Spleen (tissue), 11 donors: Measurements from ENCODE around the gene AMMECR1L. TPM values are rescaled to one million over a fixed set of nuclear protein-coding genes. Genes with fewer than 3 reads are reported as not detected.
"Not testable (repeated sequence)": the region's sequence is repeated elsewhere in the genome, so short reads cannot be mapped to it uniquely, and the experiment has no call there.

ENCODE experiments used
- DNase-seq: peaks from one replicate; pipeline ENCODE4 v3.0.0-alpha.2; 2020
- H3K27ac ChIP-seq, 8 donors: fragments of 200-600 bp; sonication (generic) in 7 of 8; 1 replicate in 4 of 8; 2 replicates in 4 of 8; pipeline versions ENCODE4 v1.5.0 to v1.8.0; 2016 to 2021; ENCODE audit warnings: inconsistent platforms in 4 of 8, mild to moderate bottlenecking in 4 of 8, moderate library complexity in 1 of 8
- H3K27me3 ChIP-seq, 7 donors: fragments of 200-600 bp; sonication (generic) in 6 of 7; replicated peaks in 1 of 7; 1 replicate in 4 of 7; 2 replicates in 3 of 7; pipeline versions ENCODE4 v1.5.0 to v1.8.0; 2016 to 2021; ENCODE audit warnings: inconsistent platforms in 3 of 7, mild to moderate bottlenecking in 1 of 7
- H3K36me3 ChIP-seq, 6 donors: fragments of 200-600 bp; sonication (generic) in 5 of 6; 1 replicate in 4 of 6; 2 replicates in 2 of 6; pipeline versions ENCODE4 v1.5.0 to v1.8.0; 2016 to 2021; ENCODE audit warnings: inconsistent platforms in 2 of 6
- H3K4me1 ChIP-seq, 6 donors: fragments of 200-600 bp; sonication (generic) in 5 of 6; 1 replicate in 3 of 6; 2 replicates in 3 of 6; pipeline versions ENCODE4 v1.5.0 to v1.8.0; 2016 to 2021; ENCODE audit warnings: inconsistent platforms in 3 of 6
- H3K4me3 ChIP-seq, 8 donors: fragments of 200-600 bp; sonication (generic) in 7 of 8; 1 replicate in 4 of 8; 2 replicates in 4 of 8; pipeline versions ENCODE4 v1.5.0 to v1.8.0; 2016 to 2021; ENCODE audit warnings: inconsistent platforms in 4 of 8, mild to moderate bottlenecking in 4 of 8, moderate library complexity in 2 of 8
- H3K9me3 ChIP-seq, 8 donors: fragments of 200-600 bp; sonication (generic) in 7 of 8; 1 replicate in 4 of 8; 2 replicates in 4 of 8; pipeline versions ENCODE4 v1.5.0 to v1.8.0; 2016 to 2021; ENCODE audit warnings: inconsistent platforms in 4 of 8
- CTCF ChIP-seq, 11 experiments: fragments of 200-600 bp in 7 of 11; fragments of 450-650 bp in 4 of 11; sonication (generic) in 4 of 11; IDR thresholded peaks in 8 of 11; conservative IDR thresholded peaks in 3 of 11; 1 replicate in 7 of 11; 2 replicates in 4 of 11; pipeline versions ENCODE4 v1.4.0 to v1.8.0; 2016 to 2021; ENCODE audit warnings: antibody characterized with exemption in 11 of 11, inconsistent platforms in 4 of 11, mild to moderate bottlenecking in 1 of 11
- POLR2A ChIP-seq, 3 donors: fragments of 450-650 bp; IDR thresholded peaks; one replicate each; pipeline ENCODE4 v1.5.1; 2017; ENCODE audit warnings: antibody characterized with exemption in 3 of 3, mild to moderate bottlenecking in 1 of 3
- POLR2AphosphoS5 ChIP-seq, 3 donors: sonication (generic); formaldehyde crosslinking; IDR thresholded peaks; one replicate each; pipeline ENCODE4 v1.5.1; 2017; ENCODE audit warnings: antibody characterized with exemption in 3 of 3
- WGBS, 5 donors: extraction: QIAGEN DNeasy Blood & Tissue Kit in 3 of 5; methylation state at CpG; one replicate each; pipeline versions ENCODE4 v1.1.5 to v1.1.7; 2013 to 2018; 5-methylcytosine and 5-hydroxymethylcytosine counted together
- intact Hi-C: fragments of 100-400 bp; cut with DNase I; formaldehyde crosslinking; loops from one replicate; pipeline ENCODE4 v1.15.0; 2023; ENCODE audit warnings: low total_unique reads
- polyA plus RNA-seq, 3 donors: library from polyadenylated mRNA; stranded (reverse); fragments of 200-250 nt; gene quantifications; one replicate each; pipeline ENCODE4 v1.2.1, GENCODE V29; 2013
- total RNA-seq, 7 donors: library from RNA; depleted of rRNA in 3 of 7; stranded (reverse); fragments of >200 nt in 3 of 7; fragmentation: NEBNext Ultra II Directional in 4 of 7; extraction: Animal tissue kit (Norgen Biotek cat#: 25700) in 4 of 7; gene quantifications; one replicate each; pipeline versions ENCODE4 v1.1.0 to v1.2.1, GENCODE V29; 2016 to 2021
- donor health status: healthy with polysubstance abuse.
- donor health status: DM: no; HTN: no; CAD: no; lungs with moderate emphysema.
- donor health status: DM: no; HTN: no; CAD: no.
- donor health status: Bipolar disorder and iron deficiency.
- donor health status: healthy.
- donor health status: DM: no; HTN: no; CAD: no.
- donor health status: DM: yes; HTN: yes; CAD: no.

The AMMECR1L gene
- total and polyA plus RNA-seq, 10 donors, result 4.8 to 17.2 (median 13.9) TPM

DNA sequence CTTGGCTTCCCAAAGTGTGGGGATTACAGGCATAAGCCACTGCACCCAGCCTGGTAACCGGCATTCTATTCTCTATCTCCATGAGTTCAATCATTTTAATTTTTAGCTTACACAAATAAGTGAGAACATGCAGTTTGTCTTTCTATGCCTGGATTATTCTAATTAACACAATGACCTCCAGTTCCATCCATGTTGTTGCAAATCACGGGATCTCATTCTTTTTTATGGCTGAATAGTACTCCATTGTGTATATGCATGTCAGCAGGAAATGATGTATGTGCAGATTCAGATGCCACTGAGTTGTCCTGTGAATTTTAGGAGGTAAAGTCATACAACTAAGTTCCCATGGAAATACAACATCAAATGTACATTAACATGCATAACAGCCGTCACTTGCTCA, 24.7 kb upstream of the AMMECR1L start:
- no peak for TF ChIP-seq POLR2AphosphoS5 (IDR thresholded peaks at IDR 0.05)
- TF ChIP-seq POLR2A (IDR thresholded peaks at IDR 0.05), result no peak
- no peak for TF ChIP-seq CTCF (IDR thresholded peaks at IDR 0.05 in 8 of 11, conservative IDR thresholded peaks at IDR 0.05 in 3 of 11)
- H3K4me3 ChIP-seq, result no peak overlapping the region
- no peak overlapping the region for H3K27ac ChIP-seq
- intact Hi-C loops, result no loop called here
- no peaks in the 10 kb centered on the region for H3K27me3 ChIP-seq
- H3K9me3 ChIP-seq, result no peaks in the 10 kb centered on the region
- DNase-seq, result no peak
- no peaks in the 10 kb centered on the region for H3K4me1 ChIP-seq
- 91 to 98% (median 96%) methylated on average over 3 of the region's 3 CpGs for WGBS, 5 donors
- no peaks in the 10 kb centered on the region for H3K36me3 ChIP-seq

- peak; percentile 51 for DNase-seq
- H3K4me3 ChIP-seq, result no peak overlapping the region
- WGBS, 5 donors, result 69 to 84% (median 75%) methylated on average over 5 to 6 of the region's 6 CpGs
- H3K27ac ChIP-seq, result no peak overlapping the region
- H3K27me3 ChIP-seq, result no peaks in the 10 kb centered on the region
- no peaks in the 10 kb centered on the region for H3K36me3 ChIP-seq
- intact Hi-C loops, result no loop called here
- H3K9me3 ChIP-seq, result no peaks in the 10 kb centered on the region
- no peaks in the 10 kb centered on the region for H3K4me1 ChIP-seq
- TF ChIP-seq POLR2AphosphoS5 (IDR thresholded peaks at IDR 0.05), result no peak
- no peak for TF ChIP-seq POLR2A (IDR thresholded peaks at IDR 0.05)
- no peak for TF ChIP-seq CTCF (IDR thresholded peaks at IDR 0.05 in 8 of 11, conservative IDR thresholded peaks at IDR 0.05 in 3 of 11)
Observed at GRCh38 chr2:127909019-127909418, 23.3 kb upstream of the AMMECR1L start.

DNA sequence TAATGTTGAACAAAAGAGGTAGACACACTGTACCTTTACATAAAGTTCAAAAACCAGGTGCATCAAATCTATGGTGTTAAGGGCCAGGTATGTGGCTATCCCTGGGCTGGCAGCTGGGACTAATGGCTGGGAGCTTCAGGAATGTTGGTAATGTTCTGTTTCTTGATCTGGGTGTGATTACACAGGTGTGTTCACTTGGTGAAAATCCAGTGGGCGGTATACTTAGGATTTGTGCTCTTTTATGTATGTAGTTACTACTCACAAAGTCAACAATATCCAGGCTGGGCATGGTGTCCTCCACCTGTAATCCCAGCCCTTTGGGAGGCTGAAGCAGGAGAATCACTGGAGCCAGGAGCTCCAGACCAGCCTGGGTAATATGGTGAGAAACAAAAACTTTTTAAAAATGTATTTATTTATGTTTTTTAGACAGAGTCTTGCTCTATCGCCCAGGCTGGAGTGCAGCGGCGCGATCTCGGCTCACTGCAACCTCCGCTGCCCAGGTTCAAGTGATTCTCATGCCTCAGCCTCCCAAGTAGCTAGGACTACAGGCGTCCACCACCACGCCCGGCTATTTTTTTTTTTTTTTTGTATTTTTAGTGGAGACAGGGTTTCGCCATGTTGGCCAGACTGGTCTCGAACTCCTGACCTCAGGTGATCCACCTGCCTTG, 22.1 kb upstream of the AMMECR1L start:
- H3K27me3 ChIP-seq, H3K27ac ChIP-seq, intact Hi-C loops, H3K9me3 ChIP-seq, H3K4me1 ChIP-seq, H3K4me3 ChIP-seq, H3K36me3 ChIP-seq: not testable (repeated sequence)
- WGBS, 5 donors, result 94 to 96% (median 95%) methylated on average over 12 of the region's 12 CpGs
- peak; percentile 2 for DNase-seq

DNA sequence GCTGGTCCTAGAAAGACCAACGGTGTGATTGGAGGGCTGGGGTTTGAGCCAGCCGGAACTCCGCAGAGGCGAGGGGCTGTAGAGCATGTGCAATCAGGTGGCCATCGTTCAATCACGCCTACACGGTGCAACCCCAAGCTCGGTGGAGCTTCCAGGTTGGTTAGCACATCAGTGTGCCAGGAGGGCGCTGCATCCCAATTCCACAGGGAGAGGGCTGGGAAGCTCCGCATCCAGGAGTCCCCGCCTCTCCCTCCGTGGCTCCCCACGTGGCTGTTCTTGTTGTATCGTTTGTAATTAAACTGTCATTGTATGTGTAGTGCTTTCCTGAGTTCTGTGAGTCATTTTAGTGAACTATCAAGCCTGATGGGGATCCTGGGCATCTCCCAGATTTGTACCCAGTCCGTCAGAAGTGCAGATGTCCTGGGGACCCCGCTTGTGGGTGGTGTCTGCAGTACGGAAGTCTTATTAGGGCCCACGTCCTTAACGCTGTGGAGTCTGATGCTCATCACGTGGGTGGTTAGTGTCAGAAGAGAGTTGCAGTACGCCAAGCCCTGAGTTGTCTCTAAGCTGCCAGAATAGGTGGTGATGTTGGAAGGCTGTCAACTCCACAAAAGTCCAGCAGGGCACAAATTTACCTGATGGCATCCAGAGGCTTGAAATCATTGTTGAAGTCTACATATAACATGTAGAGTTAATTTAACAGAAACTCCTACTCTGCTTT, 20.6 kb upstream of the AMMECR1L start:
- DNase-seq, result peak; percentile 57
- no peaks in the 10 kb centered on the region for H3K9me3 ChIP-seq
- TF ChIP-seq CTCF (IDR thresholded peaks at IDR 0.05 in 8 of 11, conservative IDR thresholded peaks at IDR 0.05 in 3 of 11) (no peak), POLR2A (IDR thresholded peaks at IDR 0.05) (no peak), POLR2AphosphoS5 (IDR thresholded peaks at IDR 0.05) (no peak)

More for the DNA sequence above, 20.6 kb upstream of the AMMECR1L start:
- Histone ChIP-seq H3K36me3 (no peaks in the 10 kb centered on the region), H3K4me3 (no peak overlapping the region), H3K27ac (no peak overlapping the region), H3K27me3 (no peaks in the 10 kb centered on the region), H3K4me1 (no peaks in the 10 kb centered on the region)
- intact Hi-C loops, result no loop called here
- WGBS, 5 donors, result 65 to 75% (median 71%) methylated on average over 16 to 21 of the region's 21 CpGs
